Upper lobe of left lung (tissue), 6 donors: Measurements from ENCODE around the gene MCTP1. TPM values are rescaled to one million over a fixed set of nuclear protein-coding genes. Genes with fewer than 3 reads are reported as not detected.

Experiments used
- ATAC-seq, 2 donors: fragments of 200-7000 bp; cut with Tn5 transposase; one replicate each; pipeline ENCODE4 v1.9.1; 2022; ENCODE audit warnings: mild to moderate bottlenecking in 2 of 2, moderate library complexity in 2 of 2; ENCODE audit not compliant: low FRiP score in 2 of 2
- DNase-seq, 2 donors: peaks; one replicate each; pipeline ENCODE4 v3.0.0-alpha.2; 2019 to 2020
- H3K27ac ChIP-seq, 4 donors: fragments of 200-600 bp; sonication (generic); one replicate each; pipeline ENCODE4 v1.5.1; 2016 to 2019
- H3K27me3 ChIP-seq, 4 donors: fragments of 200-600 bp; sonication (generic); one replicate each; pipeline ENCODE4 v1.5.1; 2017 to 2019
- H3K36me3 ChIP-seq, 4 donors: fragments of 200-600 bp; sonication (generic); one replicate each; pipeline ENCODE4 v1.5.1; 2016 to 2019
- H3K4me1 ChIP-seq, 4 donors: fragments of 200-600 bp; sonication (generic); one replicate each; pipeline ENCODE4 v1.5.1; 2018 to 2019
- H3K4me3 ChIP-seq, 4 donors: fragments of 200-600 bp; sonication (generic); one replicate each; pipeline ENCODE4 v1.5.1; 2017 to 2019; ENCODE audit warnings: mild to moderate bottlenecking in 2 of 4, moderate library complexity in 1 of 4
- H3K9me3 ChIP-seq, 4 donors: fragments of 200-600 bp; sonication (generic); one replicate each; pipeline ENCODE4 v1.5.1; 2018 to 2019
- EP300 ChIP-seq, 4 donors: sonication (generic); formaldehyde crosslinking; IDR thresholded peaks; one replicate each; pipeline ENCODE4 v1.5.1; 2017; ENCODE audit warnings: antibody characterized with exemption in 4 of 4, control low read depth in 2 of 4
- POLR2A ChIP-seq, 4 donors: fragments of 450-650 bp; IDR thresholded peaks; one replicate each; pipeline ENCODE4 v1.5.1; 2016 to 2017; ENCODE audit warnings: antibody characterized with exemption in 4 of 4, mild to moderate bottlenecking in 2 of 4
- POLR2AphosphoS5 ChIP-seq, 2 donors: sonication (generic); formaldehyde crosslinking; IDR thresholded peaks; one replicate each; pipeline ENCODE4 v1.5.1; 2017; ENCODE audit warnings: antibody characterized with exemption in 2 of 2
- WGBS, 2 donors: methylation state at CpG; one replicate each; pipeline ENCODE4 v1.1.5; 2017 to 2018; 5-methylcytosine and 5-hydroxymethylcytosine counted together
- total RNA-seq, 6 donors: library from RNA; depleted of rRNA in 4 of 6; stranded (reverse); fragments of >200 nt in 4 of 6; gene quantifications; one replicate each; pipeline versions ENCODE4 v1.1.0 to v1.2.1, GENCODE V29; 2016 to 2021
- TF ChIP-seq, protein P1 (sequence below), 6 experiments: fragments of 450-650 bp in 4 of 6; fragments of 200-600 bp in 2 of 6; sonication (generic) in 2 of 6; IDR thresholded peaks; one replicate each; pipeline ENCODE4 v1.5.1; 2016 to 2019; ENCODE audit warnings: antibody characterized with exemption in 6 of 6
- donor health status: DM: no; HTN: no; CAD: no; lungs with moderate emphysema.
- donor health status: DM: no; HTN: yes; CAD: no; lungs with severe emphysema.

Gene MCTP1
- total RNA-seq, 6 donors from 2014 or later = 30.4 to 43.8 (median 38.3) TPM

DNA sequence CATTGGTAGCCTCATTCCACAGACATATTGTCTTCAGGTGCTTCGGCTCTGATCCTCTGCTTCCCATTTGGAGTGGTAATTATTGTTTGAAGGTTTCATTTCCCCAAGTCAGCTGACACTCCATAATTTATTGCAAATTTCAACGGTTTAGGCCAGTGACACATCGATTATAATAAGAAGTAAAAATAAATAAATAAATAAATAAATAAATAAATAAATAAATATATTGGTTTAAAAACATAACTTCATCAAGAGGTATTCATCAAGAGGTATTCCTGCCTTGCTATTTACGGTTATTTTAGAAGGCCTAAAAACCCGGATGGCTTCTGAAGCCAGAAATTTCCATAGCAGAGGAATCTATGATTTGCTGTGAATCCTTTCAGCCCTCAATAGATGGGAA lies 393.3 kb downstream of the MCTP1 start:
- WGBS, 2 donors = 91 to 92% methylated on average over 5 of the region's 5 CpGs

DNA sequence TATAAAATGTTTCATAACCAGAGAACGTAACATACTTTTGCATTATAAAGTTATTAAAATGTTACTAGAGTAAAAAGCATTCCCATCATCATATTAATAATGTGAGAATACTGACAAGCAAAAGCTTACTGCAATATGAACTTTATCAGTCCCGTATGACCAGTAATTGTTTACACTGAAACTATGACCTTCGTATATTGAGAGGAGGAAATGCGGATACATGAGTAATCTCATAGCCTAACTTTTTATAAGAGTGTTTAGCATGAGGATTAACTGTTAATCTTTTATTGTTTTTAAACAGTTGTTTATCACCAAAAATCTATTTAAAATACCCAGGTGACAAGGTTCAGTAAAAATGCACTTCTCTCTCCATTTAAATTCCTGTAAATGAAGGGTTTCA lies 394.0 kb downstream of the MCTP1 start:
- TF ChIP-seq POLR2AphosphoS5 (IDR thresholded peaks at IDR 0.05) (no peak), POLR2A (IDR thresholded peaks at IDR 0.05) (no peak), EP300 (IDR thresholded peaks at IDR 0.05) (no peak)
- TF ChIP-seq, protein P1, sequence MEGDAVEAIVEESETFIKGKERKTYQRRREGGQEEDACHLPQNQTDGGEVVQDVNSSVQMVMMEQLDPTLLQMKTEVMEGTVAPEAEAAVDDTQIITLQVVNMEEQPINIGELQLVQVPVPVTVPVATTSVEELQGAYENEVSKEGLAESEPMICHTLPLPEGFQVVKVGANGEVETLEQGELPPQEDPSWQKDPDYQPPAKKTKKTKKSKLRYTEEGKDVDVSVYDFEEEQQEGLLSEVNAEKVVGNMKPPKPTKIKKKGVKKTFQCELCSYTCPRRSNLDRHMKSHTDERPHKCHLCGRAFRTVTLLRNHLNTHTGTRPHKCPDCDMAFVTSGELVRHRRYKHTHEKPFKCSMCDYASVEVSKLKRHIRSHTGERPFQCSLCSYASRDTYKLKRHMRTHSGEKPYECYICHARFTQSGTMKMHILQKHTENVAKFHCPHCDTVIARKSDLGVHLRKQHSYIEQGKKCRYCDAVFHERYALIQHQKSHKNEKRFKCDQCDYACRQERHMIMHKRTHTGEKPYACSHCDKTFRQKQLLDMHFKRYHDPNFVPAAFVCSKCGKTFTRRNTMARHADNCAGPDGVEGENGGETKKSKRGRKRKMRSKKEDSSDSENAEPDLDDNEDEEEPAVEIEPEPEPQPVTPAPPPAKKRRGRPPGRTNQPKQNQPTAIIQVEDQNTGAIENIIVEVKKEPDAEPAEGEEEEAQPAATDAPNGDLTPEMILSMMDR (IDR thresholded peaks at IDR 0.05) = no peak
- no peaks in the 10 kb centered on the region for H3K4me1 ChIP-seq
- 77 to 85% methylated on average over 4 of the region's 4 CpGs for WGBS, 2 donors
- H3K9me3 ChIP-seq = no peaks in the 10 kb centered on the region
- ATAC-seq (no peak), DNase-seq (no peak)
- H3K4me3 ChIP-seq = no peak overlapping the region
- peaks cover 0 to 12% (median 2%) of the 10 kb centered on the region in 4 donors for H3K36me3 ChIP-seq
- H3K27ac ChIP-seq = no peak overlapping the region
- no peaks in the 10 kb centered on the region for H3K27me3 ChIP-seq

More for the DNA sequence above, 393.3 kb downstream of the MCTP1 start:
- no peak for ATAC-seq
- TF ChIP-seq POLR2A (IDR thresholded peaks at IDR 0.05) = no peak
- no peak for TF ChIP-seq EP300 (IDR thresholded peaks at IDR 0.05)
- TF ChIP-seq, protein P1 (IDR thresholded peaks at IDR 0.05) = no peak
- no peak for TF ChIP-seq POLR2AphosphoS5 (IDR thresholded peaks at IDR 0.05)
- DNase-seq = no peak
- Histone ChIP-seq H3K9me3 (no peaks in the 10 kb centered on the region), H3K36me3 (peaks cover 0 to 12% (median 2%) of the 10 kb centered on the region in 4 donors), H3K27me3 (no peaks in the 10 kb centered on the region), H3K4me3 (no peak overlapping the region), H3K4me1 (no peaks in the 10 kb centered on the region), H3K27ac (no peak overlapping the region)

- Histone ChIP-seq H3K4me1 (no peaks in the 10 kb centered on the region), H3K4me3 (no peak overlapping the region), H3K27me3 (no peaks in the 10 kb centered on the region), H3K27ac (no peak overlapping the region), H3K36me3 (peaks cover 0 to 11% (median 2%) of the 10 kb centered on the region in 4 donors), H3K9me3 (no peaks in the 10 kb centered on the region)
- no peak for DNase-seq
- TF ChIP-seq POLR2A (IDR thresholded peaks at IDR 0.05) = no peak
- TF ChIP-seq, protein P1 (IDR thresholded peaks at IDR 0.05) = no peak
- no peak for TF ChIP-seq EP300 (IDR thresholded peaks at IDR 0.05)
- TF ChIP-seq POLR2AphosphoS5 (IDR thresholded peaks at IDR 0.05) = no peak
- 85 to 94% methylated on average over 3 of the region's 3 CpGs for WGBS, 2 donors
- ATAC-seq = no peak
Observed at GRCh38 chr5:94888674-94889073, 396.2 kb downstream of the MCTP1 start.

DNA sequence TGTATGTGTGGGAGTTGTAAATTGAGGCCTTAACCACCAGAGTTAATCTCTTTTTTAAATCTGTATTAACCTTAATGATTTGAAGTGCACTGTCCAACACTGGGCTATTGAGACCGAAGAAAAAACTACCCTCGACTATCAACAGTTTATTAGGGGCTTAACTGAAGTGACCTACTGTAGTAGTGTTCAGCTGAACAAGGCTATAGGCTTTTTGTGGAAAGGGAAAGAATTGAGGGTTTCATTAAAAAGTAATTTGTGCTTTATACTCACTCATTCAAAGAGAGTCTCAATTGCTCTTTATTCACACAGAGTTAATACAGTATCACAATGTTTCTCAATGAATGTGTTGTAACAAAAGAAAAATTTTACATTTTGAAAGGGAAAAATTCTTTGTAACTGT lies 399.0 kb downstream of the MCTP1 start:
- DNase-seq (no peak), ATAC-seq (no peak)
- Histone ChIP-seq H3K9me3 (no peaks in the 10 kb centered on the region), H3K27me3 (no peaks in the 10 kb centered on the region), H3K4me1 (no peaks in the 10 kb centered on the region), H3K36me3 (no peaks in the 10 kb centered on the region), H3K27ac (no peak overlapping the region), H3K4me3 (no peak overlapping the region)
- 80 to 92% methylated on average over 2 of the region's 2 CpGs for WGBS, 2 donors
- TF ChIP-seq POLR2AphosphoS5 (IDR thresholded peaks at IDR 0.05) = no peak
- no peak for TF ChIP-seq EP300 (IDR thresholded peaks at IDR 0.05)
- TF ChIP-seq, protein P1 (IDR thresholded peaks at IDR 0.05) = no peak
- TF ChIP-seq POLR2A (IDR thresholded peaks at IDR 0.05) = no peak

- DNase-seq = no peak
- no peaks in the 10 kb centered on the region for H3K9me3 ChIP-seq
Observed at GRCh38 chr5:94884311-94884710, 400.6 kb downstream of the MCTP1 start.

More at GRCh38 chr5:94884311-94884710, 400.6 kb downstream of the MCTP1 start:
- H3K27me3 ChIP-seq = no peaks in the 10 kb centered on the region
- H3K4me1 ChIP-seq = no peaks in the 10 kb centered on the region
- no peak overlapping the region for H3K4me3 ChIP-seq
- TF ChIP-seq, protein P1 (IDR thresholded peaks at IDR 0.05) = no peak
- TF ChIP-seq POLR2AphosphoS5 (IDR thresholded peaks at IDR 0.05) (no peak), POLR2A (IDR thresholded peaks at IDR 0.05) (no peak), EP300 (IDR thresholded peaks at IDR 0.05) (no peak)
- no peak for ATAC-seq
- H3K36me3 ChIP-seq = no peaks in the 10 kb centered on the region
- WGBS, 2 donors = 75 to 79% methylated on average over 9 of the region's 9 CpGs
- H3K27ac ChIP-seq = no peak overlapping the region
